MM.1S (cell line): ENCODE measurements around the gene TNKS1BP1.
"Not testable (repeated sequence)": the region's sequence is repeated elsewhere in the genome, so short reads cannot be mapped to it uniquely, and the experiment has no call there.

Experiments
- EZH2 ChIP-seq: fragments of 300-600 bp; sonication (generic); optimal IDR thresholded peaks from 2 replicates; pipeline ENCODE3; 2017; ENCODE audit warnings: low read depth, mild to moderate bottlenecking, antibody characterized with exemption, low read length, mixed read lengths
- EZH2phosphoT487 ChIP-seq: fragments of 300-600 bp; sonication (generic); IDR thresholded peaks from 2 replicates; pipeline ENCODE4 v1.6.1; 2018; ENCODE audit warnings: antibody characterized with exemption, low read length
- TF ChIP-seq, protein P1 (sequence below): fragments of 300-600 bp; sonication (generic); IDR thresholded peaks from 2 replicates; pipeline ENCODE4 v1.5.1; 2016; ENCODE audit warnings: antibody characterized with exemption, low read length, mixed read lengths

GRCh38 chr11:57296205-57296604 is 28.5 kb downstream of the TNKS1BP1 start:
- TF ChIP-seq, protein P1, sequence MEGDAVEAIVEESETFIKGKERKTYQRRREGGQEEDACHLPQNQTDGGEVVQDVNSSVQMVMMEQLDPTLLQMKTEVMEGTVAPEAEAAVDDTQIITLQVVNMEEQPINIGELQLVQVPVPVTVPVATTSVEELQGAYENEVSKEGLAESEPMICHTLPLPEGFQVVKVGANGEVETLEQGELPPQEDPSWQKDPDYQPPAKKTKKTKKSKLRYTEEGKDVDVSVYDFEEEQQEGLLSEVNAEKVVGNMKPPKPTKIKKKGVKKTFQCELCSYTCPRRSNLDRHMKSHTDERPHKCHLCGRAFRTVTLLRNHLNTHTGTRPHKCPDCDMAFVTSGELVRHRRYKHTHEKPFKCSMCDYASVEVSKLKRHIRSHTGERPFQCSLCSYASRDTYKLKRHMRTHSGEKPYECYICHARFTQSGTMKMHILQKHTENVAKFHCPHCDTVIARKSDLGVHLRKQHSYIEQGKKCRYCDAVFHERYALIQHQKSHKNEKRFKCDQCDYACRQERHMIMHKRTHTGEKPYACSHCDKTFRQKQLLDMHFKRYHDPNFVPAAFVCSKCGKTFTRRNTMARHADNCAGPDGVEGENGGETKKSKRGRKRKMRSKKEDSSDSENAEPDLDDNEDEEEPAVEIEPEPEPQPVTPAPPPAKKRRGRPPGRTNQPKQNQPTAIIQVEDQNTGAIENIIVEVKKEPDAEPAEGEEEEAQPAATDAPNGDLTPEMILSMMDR, result not testable (repeated sequence)
- TF ChIP-seq EZH2phosphoT487, EZH2: not testable (repeated sequence)
